ENCODE measurements around the gene GNAI2. TPM values are rescaled to one million over a fixed set of nuclear protein-coding genes. Genes with fewer than 3 reads are reported as not detected.

GNAI2 gene
- total RNA-seq, 6 experiments from 2014 or later = 532 to 617 (median 582) TPM

- Mint-ChIP-seq H3K4me3 (peak overlapping the region; percentile 92), H3K4me1 (ENCODE audit: low read depth) (peaks cover 24% of the 10 kb centered on the region), H3K36me3 (ENCODE audit: low read depth) (peaks cover 5% of the 10 kb centered on the region), H3K9me3 (no peaks in the 10 kb centered on the region), H3K27me3 (ENCODE audit: insufficient read depth) (peaks cover 1% of the 10 kb centered on the region; the same call in 1 of the 2 replicates), H3K27ac (peak overlapping the region; percentile 95)
- TF ChIP-seq CTCF (IDR thresholded peaks at IDR 0.05) = no peak
- DNase-seq = no peak
Observed at GRCh38 chr3:50293079-50293801, 57.2 kb downstream of the GNAI2 start.

GRCh38 chr3:50294089-50294488 is 58.1 kb downstream of the GNAI2 start:
- TF ChIP-seq CTCF (IDR thresholded peaks at IDR 0.05) = no peak
- no peaks in the 10 kb centered on the region for H3K9me3 Mint-ChIP-seq
- no peak for DNase-seq
- peaks cover 1% of the 10 kb centered on the region; the same call in 1 of the 2 replicates for H3K27me3 Mint-ChIP-seq (ENCODE audit: insufficient read depth)
- no peak overlapping the region for H3K4me3 Mint-ChIP-seq
- H3K36me3 Mint-ChIP-seq (ENCODE audit: low read depth) = peaks cover 5% of the 10 kb centered on the region
- no peak overlapping the region for H3K27ac Mint-ChIP-seq
- H3K4me1 Mint-ChIP-seq (ENCODE audit: low read depth) = peaks cover 26% of the 10 kb centered on the region

- Mint-ChIP-seq H3K4me1 (ENCODE audit: low read depth) (peaks cover 28% of the 10 kb centered on the region), H3K36me3 (ENCODE audit: low read depth) (peaks cover 5% of the 10 kb centered on the region), H3K27me3 (ENCODE audit: insufficient read depth) (peaks cover 1% of the 10 kb centered on the region; the same call in 1 of the 2 replicates), H3K9me3 (no peaks in the 10 kb centered on the region), H3K4me3 (no peak overlapping the region), H3K27ac (no peak overlapping the region)
- no peak for TF ChIP-seq CTCF (IDR thresholded peaks at IDR 0.05)
- no peak for DNase-seq
Observed at GRCh38 chr3:50294492-50295403, 58.7 kb downstream of the GNAI2 start.

GRCh38 chr3:50295553-50296431 is 59.8 kb downstream of the GNAI2 start:
- Mint-ChIP-seq H3K27ac (no peak overlapping the region), H3K4me1 (ENCODE audit: low read depth) (peaks cover 37% of the 10 kb centered on the region), H3K27me3 (ENCODE audit: insufficient read depth) (peaks cover 1% of the 10 kb centered on the region; the same call in 1 of the 2 replicates), H3K36me3 (ENCODE audit: low read depth) (peaks cover 5% of the 10 kb centered on the region), H3K4me3 (no peak overlapping the region), H3K9me3 (no peaks in the 10 kb centered on the region)
- no peak for TF ChIP-seq CTCF (IDR thresholded peaks at IDR 0.05)
- DNase-seq = no peak
